Activated CD8-positive, alpha-beta memory T cell treated with anti-CD3 and anti-CD28 coated beads for 4 hours (primary cell): ENCODE results near the gene NMB.
"Not testable (repeated sequence)": the region's sequence is repeated elsewhere in the genome, so short reads cannot be mapped to it uniquely, and the experiment has no call there.

Source experiments
- DNase-seq, 2 donors: peaks; one replicate each; pipeline ENCODE4 v3.0.0-alpha.2; 2020; ENCODE audit warnings: low read depth in 2 of 2

NMB gene

DNA sequence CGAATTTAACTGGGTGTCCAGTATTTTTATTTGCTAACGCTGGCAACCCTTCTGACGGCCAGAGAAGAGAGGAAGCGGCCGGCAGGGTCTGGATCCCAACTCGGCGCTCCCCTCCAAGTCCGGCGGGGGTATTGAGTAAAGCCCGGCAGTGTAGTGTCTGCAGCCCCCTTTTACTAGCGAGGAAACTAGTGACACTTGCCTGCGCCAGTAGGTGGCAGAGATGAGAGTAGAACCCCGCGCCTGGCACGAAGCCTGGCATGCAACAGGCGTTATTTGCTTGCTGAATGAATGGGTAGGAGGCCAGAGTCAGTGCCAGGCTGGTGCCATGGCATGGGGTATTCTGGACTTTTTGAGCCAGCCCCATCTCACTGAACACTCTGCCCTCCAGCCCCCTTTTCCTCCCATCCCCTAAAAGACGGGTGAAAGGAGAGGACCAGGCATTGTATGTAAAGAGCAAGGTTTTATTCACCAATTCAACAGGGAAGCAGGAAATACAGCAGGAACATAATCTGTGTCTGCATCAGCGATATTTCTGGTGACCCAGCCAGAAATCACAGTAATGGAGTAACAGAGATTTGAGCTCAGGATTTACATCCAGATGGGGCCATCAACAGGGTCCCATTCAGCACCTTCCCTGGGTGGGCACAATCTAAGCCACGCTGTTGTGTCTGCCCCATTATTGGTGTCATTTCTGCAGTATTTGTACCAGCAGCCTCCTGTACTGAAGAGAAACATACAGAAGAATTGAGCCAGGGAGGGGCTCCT lies 3.1 kb downstream of the NMB start:
- DNase-seq, result peak; percentile 60 to 67

DNA sequence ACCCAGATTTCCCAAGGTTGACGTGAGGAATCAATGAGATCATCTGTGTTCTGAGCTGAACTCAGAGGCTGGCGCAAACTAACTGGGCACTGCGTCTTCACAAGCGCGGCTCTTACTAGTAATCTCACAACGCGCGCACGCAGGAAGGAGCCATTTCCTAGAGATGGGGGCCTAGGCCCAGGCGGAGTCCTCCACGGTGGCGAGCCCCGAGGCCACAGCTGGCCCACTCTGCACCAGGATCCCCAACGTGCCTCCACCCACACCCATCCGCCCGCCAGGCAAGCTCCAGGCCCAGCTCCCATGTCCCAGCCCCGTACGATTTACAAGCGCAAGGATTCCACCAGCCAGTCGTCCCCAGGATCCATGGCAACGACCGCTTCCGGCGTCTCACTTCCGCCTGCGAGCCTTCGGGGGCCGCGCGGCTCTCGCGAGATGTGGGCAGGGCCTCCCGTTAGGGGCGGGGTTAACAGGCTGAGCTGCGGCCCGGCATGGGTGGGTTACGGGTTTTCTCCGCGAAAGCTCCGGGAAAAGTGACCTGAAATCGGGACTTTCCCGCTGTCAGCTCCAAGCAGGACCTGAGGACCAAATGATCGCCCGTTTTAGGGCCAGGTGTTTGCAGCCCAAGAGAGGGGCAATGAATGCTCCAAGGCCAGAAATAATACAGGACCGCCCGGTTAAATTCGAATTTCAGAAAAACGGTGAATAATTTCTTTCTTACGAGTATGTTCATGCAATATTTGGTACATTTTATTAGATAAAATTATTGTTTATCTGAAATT lies 3.9 kb downstream of the NMB start, which contains the start of gene WDR73:
WDR73 (minus strand) TSS at position 374 of the 779 bp plus-strand sequence; CDS start at position 365, 9 bp downstream.
- peak; percentile 95 to 96 for DNase-seq

DNA sequence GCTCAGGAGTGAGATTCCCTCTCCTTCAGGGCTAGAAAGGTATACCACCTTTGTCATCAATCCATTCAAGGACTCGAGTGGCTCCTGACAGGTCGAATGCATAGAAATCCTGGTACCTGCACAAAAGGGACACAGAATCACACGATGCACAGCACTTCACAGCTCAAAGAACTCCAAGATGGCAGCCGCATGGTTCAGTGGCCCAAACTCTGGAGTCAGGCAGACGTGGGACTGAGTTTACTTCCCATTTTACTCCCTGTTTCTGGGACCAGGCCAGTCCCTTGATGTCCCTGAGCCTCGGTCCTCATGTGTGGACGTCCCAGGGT lies 4.5 kb downstream of the NMB start:
- no peak for DNase-seq

DNA sequence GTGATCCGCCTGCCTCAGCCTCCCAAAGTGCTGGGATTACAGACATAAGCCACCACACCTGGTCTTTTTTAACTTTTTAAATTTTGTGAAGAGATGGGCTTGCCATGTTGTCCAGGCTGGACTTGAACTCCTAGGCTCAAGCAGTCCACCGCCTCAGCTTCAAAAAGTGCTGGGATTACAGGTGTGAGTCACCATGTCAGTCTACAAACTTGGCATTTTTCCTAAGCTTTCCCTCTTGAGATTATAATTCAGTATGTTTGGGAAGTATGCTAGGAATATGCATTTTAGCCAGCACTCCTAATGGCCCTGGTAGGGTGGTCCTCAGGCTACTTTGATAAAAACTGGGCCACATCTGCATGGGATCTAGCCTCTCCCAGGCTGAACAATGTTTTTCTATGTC lies 8.3 kb downstream of the NMB start:
- DNase-seq, result no peak

DNA sequence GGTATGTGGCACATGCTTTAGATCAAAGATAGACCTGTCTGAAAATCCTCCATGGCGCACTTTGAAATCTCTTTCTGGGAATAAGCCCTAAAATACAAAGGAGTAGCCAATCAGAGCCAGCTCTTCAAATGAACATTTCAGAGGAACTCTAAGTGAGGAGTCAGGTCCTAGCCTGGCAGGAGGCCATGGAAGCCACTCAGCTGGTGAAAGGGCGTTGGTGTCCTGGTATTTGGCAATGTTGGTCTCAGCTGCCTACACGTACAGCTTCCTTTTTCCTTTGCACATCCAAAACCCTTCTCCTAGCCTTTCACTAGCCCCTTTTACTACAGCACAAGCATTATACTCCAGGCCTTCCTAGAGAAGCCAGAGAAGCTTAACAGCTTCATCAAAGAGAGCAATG lies 9.5 kb downstream of the NMB start:
- no peak for DNase-seq

DNA sequence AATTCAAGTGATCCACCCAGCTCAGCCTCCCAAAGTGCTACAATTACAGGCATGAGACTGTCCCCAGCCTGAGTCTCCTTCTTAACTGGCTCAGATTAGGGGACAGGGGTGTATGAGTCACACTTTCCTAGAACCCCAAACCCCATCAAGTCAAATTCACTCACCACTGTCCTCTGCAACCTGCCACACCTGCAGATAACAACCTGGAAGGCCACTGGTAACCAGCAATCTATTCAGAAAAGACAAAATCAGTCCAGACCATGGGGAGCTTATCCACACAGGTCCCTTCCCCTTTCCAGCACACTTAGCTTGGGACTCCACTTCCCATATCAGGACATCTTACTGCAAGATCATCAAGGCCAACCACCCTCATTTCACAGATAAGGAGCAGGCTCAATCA lies 10.3 kb downstream of the NMB start:
- DNase-seq, result no peak

DNA sequence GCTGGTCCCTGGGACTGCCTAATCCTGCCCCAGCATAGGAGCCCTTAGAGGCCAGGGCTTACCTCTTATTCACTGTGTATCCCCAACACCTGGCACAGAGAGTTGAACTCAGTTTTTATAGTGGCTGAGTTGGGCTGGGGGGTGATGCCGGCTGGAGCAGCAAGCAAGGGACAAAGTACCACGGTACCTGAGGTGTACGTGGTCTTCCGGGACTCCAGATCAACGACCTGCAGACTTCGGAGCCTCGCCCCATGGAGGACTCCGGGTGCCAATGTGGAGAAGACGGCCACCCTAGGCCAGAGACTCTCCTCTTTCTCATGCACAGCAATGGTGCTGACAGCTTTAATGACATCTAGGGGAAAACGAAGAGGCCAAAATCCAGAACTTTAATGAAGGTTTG lies 12.0 kb downstream of the NMB start:
- no peak for DNase-seq

DNA sequence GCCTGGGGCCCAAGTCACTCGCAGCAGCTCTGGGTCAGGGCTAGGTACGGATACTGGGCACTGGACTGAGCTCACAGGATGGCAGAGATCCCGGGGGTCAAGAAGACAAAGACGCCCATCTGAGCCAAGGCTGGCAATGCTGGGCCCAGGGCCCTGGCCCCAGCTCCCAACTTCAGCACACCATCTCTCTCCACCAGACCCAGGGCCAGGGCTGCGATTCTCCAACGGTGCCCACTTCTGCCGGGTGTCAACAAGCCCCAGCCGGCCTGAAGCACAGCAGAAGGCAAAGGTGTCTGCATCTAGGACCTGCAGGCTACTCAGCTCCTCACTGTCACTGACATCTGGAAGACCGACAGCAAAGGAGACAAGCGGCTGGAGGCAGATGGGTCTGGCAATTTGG lies 12.5 kb downstream of the NMB start:
- DNase-seq, result no peak

DNA sequence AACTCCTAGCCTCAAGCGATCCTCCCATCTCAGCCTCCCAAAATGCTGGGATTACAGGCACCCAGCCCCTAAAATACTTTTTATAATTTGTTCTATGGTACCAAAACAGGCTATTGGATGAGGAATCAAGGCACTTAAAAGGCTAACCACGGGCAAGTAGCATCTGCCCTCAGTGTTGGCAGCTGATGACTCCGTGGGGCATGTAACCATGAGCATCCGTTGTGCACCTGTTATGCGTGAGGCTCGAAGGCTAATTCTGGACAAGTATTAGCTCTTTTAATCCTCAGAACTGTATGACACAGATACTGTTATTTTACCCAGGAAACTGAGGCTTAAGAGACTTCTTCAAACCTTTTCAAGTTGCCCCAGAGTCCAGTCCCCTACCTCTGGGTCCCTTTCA lies 14.2 kb downstream of the NMB start:
- DNase-seq, result no peak

DNA sequence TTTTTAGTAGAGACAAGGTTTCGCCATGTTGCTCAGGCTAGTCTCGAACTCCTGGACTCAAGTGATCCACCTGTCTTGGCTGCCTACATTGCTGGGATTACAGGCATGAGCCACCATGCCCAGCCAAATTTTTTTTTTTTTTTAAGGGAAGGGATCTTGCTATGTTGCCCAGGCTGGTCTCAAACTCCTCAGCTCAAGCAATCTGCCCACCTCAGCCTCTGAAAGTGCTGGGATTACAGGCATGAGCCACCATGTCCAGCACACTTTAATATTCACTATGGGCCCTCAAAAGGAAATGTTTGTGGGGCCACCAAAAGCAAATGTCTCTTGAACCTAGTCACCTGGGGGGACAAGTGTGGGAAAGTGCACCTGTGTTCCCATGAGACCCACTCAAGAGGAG lies 15.4 kb downstream of the NMB start:
- not testable (repeated sequence) for DNase-seq

DNA sequence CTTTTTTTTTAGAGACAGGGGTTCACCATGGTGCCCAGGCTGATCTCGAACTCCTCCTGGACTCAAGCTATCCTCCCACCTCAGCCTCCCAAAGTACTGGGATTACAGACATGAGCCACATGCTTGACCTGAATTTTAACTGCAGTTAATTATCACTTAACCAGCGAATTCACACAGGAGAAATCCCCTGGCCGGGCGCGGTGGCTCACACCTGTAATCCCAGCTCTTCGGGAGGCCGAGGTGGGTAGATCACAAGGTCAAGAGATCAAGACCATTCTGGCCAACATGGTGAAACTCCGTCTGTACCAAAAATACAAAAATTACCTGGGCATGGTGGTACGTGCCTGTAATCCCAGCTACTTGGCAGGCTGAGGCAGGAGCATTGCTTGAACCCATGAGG lies 16.1 kb downstream of the NMB start:
- not testable (repeated sequence) for DNase-seq

DNA sequence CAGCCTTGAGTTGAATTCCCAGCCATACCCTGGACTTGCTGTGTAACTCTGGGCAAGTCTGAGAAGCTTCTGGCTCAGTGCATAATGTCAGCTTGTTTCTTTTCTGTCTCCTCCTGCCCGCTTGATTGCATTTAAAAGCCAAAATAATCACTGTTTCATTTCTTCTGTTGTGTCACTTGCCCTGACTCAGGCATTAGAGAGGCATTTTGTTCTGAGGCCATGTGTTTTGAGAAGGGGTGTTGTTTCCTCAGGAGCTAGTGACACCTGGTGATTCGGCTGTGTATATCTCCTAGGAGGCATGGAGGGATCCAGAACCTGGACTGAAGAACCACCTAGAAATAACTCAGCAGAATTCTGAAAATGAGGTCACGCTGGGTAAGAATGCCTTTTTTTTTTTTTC lies 19.9 kb downstream of the NMB start:
- no peak for DNase-seq

DNA sequence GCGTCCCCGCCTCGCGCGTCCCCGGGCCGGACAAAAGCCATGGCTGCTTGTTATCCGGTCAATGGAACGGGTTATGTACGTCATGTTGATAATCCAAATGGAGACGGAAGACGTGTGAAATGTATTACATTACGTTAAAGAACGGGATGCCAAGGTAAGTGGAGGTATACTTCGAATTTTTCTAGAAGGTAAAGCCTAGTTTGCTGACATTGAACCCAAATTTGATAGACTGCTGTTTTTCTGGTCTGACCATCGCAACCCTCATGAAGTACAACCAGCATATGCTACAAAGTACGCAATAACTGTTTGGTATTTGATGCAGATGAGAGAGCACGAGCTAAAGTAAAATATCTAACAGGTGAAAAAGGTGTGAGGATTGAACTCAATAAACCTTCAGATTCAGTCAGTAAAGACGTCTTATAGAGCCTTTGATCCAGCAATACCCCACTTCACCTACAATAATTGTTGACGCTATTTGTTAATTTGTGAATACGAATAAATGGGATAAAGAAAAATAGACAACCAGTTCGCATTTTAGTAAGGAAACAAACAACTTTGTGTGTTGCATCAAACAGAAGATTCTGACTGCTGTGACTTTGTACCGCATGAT lies 23.7 kb downstream of the NMB start:
- no peak for DNase-seq

DNA sequence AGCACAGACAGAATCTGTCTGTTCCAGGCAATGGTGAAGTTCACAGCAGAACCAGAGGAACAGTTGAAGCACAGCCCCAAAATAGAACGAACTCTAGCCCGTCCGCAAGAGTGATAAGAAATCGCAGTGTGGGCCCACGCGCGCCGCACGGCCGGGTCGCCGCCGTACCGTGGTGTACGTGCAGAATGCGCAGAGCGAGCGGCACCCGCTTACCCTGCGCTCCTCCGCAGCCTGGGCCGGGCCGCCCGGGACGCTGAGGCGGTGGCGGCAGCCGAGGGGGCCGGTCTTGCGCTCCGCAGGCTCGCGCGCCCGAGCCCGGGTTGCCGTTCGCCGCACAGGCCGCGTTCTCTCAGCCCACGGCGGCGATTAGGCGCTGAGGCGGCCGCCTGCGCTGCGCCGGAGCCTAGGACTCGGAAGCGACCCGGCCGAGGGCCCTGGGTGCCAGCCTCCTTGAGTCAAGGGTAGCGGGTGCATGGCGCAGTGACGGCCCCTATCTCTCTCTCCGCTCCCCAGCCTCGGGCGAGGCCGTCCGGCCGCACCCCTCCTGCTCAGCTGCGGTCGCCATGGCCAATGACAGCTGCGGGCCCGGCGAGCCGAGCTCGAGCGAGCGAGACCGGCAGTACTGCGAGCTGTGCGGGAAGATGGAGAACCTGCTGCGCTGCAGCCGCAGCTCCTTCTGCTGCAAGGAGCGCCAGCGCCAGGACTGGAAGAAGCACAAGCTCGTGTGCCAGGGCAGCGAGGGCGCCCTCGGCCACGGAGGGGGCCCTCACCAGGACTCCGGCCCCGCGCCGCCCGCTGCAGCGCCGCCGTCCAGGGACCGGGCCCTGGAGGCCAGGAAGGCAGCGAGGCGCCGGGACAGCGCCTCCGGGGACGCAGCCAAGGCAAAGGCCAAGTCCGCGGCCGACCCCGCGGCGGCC lies 24.4 kb downstream of the NMB start:
- DNase-seq, result peak; percentile 38 to 50

DNA sequence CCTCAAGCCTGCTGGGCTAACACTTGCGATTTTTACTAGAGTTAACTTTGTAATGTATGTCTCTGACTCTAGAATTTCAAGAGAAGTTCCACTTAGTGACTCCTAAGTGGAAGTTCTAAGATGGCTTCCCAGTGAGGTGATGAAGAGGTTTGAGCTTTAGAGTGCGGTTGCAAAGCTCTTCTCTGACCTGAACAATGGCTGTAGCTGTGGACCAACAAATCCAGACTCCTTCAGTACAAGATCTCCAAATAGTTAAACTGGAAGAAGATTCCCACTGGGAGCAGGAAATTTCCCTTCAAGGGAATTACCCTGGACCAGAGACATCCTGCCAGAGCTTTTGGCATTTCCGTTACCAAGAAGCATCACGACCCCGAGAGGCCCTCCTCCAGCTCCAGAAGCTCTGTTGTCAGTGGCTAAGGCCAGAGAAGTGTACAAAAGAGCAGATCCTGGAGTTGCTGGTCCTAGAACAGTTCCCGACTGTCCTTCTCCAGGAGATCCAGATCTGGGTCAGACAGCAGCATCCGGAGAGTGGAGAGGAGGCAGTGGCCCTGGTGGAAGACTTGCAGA lies 26.2 kb downstream of the NMB start:
- DNase-seq, result no peak

DNA sequence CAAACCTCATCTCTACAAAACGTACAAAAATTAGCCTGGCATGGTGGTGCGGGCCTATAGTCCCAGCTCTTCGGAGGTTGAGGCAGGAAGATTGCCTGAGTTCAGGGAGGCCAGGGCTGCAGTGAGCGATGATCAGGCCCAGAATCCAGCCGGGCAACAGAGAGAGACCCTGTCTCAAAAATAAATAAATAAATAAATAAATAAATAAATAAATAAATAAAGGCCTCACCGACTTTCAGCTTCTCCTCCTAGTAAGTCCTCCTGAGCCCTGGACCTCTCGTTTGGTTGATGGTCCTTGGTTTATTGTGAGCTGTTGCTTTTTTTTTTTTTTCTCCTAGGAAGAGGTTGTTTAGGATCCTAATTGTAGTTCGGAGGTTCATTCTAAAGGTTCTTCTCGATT lies 29.0 kb downstream of the NMB start:
- no peak for DNase-seq

DNA sequence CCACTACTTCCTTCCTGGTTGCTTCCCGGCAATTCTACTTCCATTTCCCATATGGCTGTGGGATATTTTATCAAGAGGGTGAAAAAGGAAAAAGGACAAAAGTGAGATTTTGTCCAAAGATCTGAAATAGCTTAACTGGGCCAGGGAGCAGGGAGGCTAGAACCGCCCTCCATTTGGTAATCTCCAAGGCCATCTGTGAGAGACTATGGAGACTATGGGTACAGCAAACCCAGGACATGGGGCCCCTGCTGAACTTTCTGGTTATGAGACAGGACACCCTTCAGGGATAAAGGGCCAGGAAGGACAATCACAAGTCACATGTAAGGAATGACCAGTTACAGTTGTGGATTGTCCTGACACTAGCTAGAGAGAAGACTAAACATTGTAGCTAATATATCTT lies 32.9 kb downstream of the NMB start:
- no peak for DNase-seq

DNA sequence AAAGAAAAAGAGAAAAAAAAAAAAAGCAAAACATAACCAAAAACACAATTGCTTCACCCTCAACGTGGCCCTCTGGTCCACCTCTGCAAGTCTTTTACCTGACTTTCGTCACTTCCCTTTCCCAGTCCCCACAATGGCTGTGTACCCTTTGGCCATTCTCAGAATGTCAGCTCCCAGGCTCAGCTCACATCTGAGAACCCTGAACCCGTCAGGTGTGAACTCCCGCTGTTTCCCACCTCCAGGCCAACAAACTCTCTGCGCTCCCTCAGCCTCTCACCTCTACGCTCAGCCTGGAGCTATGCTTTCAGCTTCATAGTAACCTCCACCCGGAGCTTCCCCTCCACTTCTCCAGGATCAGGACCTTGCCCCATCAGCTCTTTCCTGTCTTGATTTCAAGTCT lies 33.6 kb downstream of the NMB start:
- no peak for DNase-seq

DNA sequence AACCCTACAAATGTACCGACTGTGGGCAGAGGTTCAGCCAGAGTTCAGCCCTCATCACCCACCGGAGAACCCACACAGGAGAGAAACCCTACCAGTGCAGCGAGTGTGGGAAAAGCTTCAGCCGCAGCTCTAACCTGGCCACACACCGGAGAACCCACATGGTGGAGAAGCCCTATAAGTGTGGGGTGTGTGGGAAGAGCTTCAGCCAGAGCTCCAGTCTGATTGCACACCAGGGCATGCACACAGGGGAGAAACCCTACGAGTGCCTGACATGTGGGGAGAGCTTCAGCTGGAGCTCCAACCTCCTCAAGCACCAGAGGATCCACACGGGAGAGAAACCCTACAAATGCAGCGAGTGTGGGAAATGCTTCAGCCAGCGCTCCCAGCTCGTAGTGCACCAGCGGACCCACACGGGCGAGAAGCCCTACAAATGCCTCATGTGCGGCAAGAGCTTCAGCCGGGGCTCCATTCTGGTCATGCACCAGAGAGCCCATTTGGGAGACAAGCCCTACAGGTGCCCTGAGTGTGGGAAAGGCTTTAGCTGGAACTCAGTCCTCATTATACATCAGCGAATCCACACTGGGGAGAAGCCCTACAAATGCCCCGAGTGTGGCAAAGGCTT lies 36.5 kb downstream of the NMB start:
- DNase-seq, result no peak

DNA sequence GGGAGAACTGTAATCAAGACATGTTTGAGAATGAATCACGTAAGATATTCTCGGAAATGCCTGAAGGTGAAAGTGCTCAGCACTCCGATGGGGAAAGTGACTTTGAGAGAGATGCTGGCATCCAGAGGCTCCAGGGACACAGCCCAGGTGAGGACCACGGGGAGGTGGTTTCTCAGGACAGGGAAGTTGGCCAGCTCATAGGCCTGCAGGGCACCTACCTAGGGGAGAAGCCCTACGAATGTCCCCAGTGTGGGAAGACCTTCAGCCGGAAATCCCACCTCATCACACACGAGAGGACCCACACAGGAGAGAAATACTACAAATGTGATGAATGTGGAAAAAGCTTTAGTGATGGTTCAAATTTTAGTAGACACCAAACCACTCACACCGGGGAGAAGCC lies 37.4 kb downstream of the NMB start:
- no peak for DNase-seq

DNA sequence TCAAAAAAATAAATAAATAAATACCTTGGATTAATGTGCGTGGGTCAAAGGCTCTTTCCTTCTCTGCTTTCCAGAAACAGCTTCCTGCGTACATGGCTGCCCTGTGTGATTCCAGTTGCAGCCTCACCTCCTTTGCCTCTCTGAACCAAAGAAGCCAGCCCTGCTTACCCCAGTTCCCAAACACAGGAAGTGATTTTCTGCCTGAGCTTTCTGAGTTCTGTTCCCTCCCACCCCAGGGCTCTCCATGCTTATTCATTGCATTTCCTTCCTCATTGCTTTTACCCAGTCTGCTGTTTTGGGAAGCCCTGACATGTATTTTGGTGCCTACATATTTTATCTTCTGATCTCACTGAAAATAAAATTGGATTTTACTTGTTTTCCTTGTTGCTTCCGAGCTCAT lies 41.8 kb downstream of the NMB start:
- DNase-seq, result no peak
